ENCODE results near the gene NEMP1. TPM values are rescaled to one million over a fixed set of nuclear protein-coding genes. Genes with fewer than 3 reads are reported as not detected.

Gene NEMP1
- total and polyA plus RNA-seq, 4 donors = 1.4 to 10.9 (median 3.2) TPM

DNA sequence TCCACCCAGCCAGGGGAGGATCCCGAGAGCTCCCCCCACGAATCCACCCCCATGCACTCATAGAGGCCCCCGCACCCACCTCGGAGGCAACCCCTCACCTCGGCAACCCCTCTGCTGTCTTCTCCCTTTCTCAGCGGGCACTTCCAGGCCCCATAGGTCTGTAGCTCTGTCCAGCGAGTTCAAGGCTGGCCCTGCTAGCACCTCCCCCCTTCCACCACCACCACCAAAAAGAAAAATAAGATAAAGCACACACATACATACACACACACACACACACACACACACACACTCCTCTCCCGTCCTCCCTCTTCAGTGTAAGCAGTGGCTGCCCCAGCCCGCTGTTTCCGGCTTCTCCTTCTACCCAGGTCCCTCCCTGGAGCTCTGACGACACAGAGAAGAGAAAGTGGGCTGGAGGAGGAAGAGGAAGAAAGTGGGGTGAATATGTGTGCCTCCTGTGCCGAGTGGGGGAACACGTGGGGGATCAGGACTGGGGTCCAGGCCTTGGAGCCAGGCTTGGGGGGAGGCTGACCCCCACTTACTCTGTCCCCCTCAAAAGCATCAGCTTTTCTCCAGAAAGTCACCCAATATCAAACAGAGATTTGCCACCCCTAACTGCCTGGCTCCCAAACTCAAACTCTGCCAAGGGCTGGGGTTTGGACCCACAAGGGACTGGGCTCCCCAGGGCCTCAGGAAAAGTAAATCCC lies 32.6 kb upstream of the NEMP1 start, which contains the start of gene STAT6:
TSS of gene STAT6 (minus strand) at position 332 of the 704 bp plus-strand sequence. CDS start 3,084 bp downstream, outside the sequence.
- Histone ChIP-seq H3K9me3 (ENCODE audit: control insufficient read depth in 4 of 4, low read length in 3 of 4) (no peaks in the 10 kb centered on the region), H3K36me3 (ENCODE audit: control insufficient read depth in 4 of 4, insufficient read depth in 3 of 4, low read depth in 1 of 4, low read length in 3 of 4) (peaks cover 8 to 14% (median 9%) of the 10 kb centered on the region in 4 donors), H3K4me1 (ENCODE audit: control insufficient read depth in 4 of 4, insufficient read depth in 4 of 4, low read length in 3 of 4) (peaks cover 7 to 44% (median 32%) of the 10 kb centered on the region in 4 donors), H3K9ac (ENCODE audit: low read depth in 1 of 2, low read length in 2 of 2) (peak within 1 kb of the TSS; percentile 98 to 99), H3K27ac (ENCODE audit: low read depth in 1 of 2, low read length in 2 of 2) (peak within 1 kb of the TSS; percentile 99), H3K4me3 (ENCODE audit: low read depth in 1 of 3, low read length in 3 of 3) (peak within 1 kb of the TSS; percentile 71 to 93 (median 86)), H3K27me3 (ENCODE audit: control insufficient read depth in 4 of 4, insufficient read depth in 4 of 4, low read length in 3 of 4) (no peaks in the 10 kb centered on the region)
- peak; percentile 73 for DNase-seq (ENCODE audit: low spot score)
- TF ChIP-seq, protein P1, sequence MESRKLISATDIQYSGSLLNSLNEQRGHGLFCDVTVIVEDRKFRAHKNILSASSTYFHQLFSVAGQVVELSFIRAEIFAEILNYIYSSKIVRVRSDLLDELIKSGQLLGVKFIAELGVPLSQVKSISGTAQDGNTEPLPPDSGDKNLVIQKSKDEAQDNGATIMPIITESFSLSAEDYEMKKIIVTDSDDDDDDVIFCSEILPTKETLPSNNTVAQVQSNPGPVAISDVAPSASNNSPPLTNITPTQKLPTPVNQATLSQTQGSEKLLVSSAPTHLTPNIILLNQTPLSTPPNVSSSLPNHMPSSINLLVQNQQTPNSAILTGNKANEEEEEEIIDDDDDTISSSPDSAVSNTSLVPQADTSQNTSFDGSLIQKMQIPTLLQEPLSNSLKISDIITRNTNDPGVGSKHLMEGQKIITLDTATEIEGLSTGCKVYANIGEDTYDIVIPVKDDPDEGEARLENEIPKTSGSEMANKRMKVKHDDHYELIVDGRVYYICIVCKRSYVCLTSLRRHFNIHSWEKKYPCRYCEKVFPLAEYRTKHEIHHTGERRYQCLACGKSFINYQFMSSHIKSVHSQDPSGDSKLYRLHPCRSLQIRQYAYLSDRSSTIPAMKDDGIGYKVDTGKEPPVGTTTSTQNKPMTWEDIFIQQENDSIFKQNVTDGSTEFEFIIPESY (IDR thresholded peaks at IDR 0.05) = no peak
- TF ChIP-seq RXRA (IDR thresholded peaks at IDR 0.05) = no peak
- TF ChIP-seq, protein P2, sequence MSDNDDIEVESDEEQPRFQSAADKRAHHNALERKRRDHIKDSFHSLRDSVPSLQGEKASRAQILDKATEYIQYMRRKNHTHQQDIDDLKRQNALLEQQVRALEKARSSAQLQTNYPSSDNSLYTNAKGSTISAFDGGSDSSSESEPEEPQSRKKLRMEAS (IDR thresholded peaks at IDR 0.05) = peak; percentile 56
- TF ChIP-seq HNF4G (IDR thresholded peaks at IDR 0.05) = no peak
- no peak for TF ChIP-seq NR2F2 (IDR thresholded peaks at IDR 0.05)
- peak in 1 of 2 donors; percentile 13 for TF ChIP-seq EGR1 (IDR thresholded peaks at IDR 0.05; ENCODE audit: low read depth in 2 of 2)
- TF ChIP-seq GABPA (IDR thresholded peaks at IDR 0.05 in 1 of 2, conservative IDR thresholded peaks at IDR 0.05 in 1 of 2) = no peak
- peak; percentile 24 for TF ChIP-seq REST (IDR thresholded peaks at IDR 0.05)
- TF ChIP-seq JUND (IDR thresholded peaks at IDR 0.05) = no peak
- TF ChIP-seq CTCF (IDR thresholded peaks at IDR 0.05; ENCODE audit: low read depth, low read length, missing input control) = no peak
- TF ChIP-seq HNF4A (conservative IDR thresholded peaks at IDR 0.05) = no peak
- TF ChIP-seq RAD21 (IDR thresholded peaks at IDR 0.05) = no peak
- no peak for TF ChIP-seq YY1 (IDR thresholded peaks at IDR 0.05)
- TF ChIP-seq SP1 (IDR thresholded peaks at IDR 0.05) = no peak
- TF ChIP-seq ATF3 (IDR thresholded peaks at IDR 0.05) = no peak
- peak; percentile 45 for TF ChIP-seq TAF1 (conservative IDR thresholded peaks at IDR 0.05)
- TF ChIP-seq FOXA1 (IDR thresholded peaks at IDR 0.05) = no peak
- TF ChIP-seq FOXA2 (IDR thresholded peaks at IDR 0.05) = no peak
- whole genome bisulfite sequencing = 1% methylated on average over 13 of the region's 13 CpGs

Measured in liver (tissue), 9 donors.